Hematopoietic multipotent progenitor cell treated with erythropoietin and hydrocortisone succinate and interleukin-3 and kit ligand, for 6 days (in vitro differentiated cells): ENCODE results near the gene ANKRD12.
"Not testable (repeated sequence)": the region's sequence is repeated elsewhere in the genome, so short reads cannot be mapped to it uniquely, and the experiment has no call there.

Experiments used
- DNase-seq: peaks from one replicate; pipeline ENCODE4 v3.0.0-alpha.2; 2015

ANKRD12 gene

DNA sequence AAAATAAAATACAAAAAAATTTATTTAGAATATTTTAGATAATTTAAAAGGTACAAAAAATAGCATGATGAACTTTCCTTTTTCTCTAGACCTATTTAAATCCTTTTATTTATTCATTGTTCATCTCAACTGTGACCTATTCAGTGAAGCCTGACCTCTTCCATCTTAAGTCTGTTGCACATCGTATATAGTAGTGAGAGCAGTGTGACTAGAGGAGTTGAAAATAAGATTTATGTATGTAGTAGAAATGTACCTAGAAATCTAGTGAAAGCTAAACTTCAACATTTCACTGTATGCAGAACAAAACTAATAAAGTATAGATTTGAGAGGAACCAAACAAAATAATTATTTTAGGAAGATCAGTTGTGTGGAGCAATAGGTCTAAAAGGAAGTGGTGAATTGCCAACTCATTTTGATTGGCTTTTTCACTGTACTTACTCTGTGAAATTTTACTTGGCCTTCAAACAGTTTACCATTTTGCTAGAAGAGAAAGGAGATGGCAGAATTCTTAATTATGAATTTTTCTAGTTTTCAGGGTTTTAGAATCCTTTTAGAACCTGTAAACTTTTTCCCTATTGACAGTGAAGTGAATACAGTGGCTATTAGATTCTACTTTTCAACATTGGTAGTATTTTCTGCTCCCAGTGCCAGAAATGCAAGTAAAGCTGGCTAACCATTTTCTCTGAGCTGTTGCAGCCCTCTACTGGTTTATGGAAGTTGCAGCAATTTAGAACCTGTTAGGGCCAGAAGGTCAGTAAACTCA is 11.0 kb downstream of the ANKRD12 start:
- DNase-seq: peak; percentile 87

DNA sequence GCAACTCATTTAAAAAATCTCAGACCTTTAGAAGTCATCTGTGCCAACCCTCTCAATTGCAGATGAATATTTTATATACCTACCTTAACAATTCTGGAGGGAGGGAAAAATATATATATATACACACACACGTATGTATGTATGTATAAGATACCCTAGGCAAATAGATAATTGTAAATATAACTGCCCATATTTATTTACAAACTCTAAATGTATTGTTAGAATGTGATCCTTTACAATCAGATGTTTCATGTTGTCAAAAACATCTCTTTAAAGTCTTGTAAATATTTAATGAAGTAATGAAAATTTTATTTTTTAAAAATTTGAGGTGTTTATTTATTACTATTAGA is 11.6 kb downstream of the ANKRD12 start:
- DNase-seq: no peak

GRCh38 chr18:9150121-9150520 is 13.5 kb downstream of the ANKRD12 start:
- peak; percentile 43 for DNase-seq

DNA sequence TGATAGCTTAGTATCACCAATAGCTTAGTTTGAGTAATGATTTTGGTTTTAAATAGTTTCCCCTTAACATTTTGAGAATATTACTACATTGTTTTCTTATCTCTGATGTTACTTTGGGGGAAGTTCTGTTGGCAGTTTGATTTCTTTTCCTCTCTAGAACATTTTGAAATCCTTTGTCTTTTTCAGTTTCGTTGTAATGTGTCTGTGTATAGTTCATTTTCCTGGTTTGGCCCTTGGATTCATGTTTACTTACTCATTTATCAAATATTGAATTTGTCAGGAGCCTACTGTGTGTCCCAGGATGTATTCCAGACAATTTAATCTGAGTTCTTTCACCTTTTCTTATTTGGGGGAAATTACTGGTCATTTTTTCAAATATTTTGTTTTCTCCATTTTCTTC is 16.7 kb downstream of the ANKRD12 start:
- peak; percentile 39 for DNase-seq

- no peak for DNase-seq
Measured at GRCh38 chr18:9156604-9157249, 20.1 kb downstream of the ANKRD12 start.

GRCh38 chr18:9157806-9158205 is 21.2 kb downstream of the ANKRD12 start:
- DNase-seq: no peak

DNA sequence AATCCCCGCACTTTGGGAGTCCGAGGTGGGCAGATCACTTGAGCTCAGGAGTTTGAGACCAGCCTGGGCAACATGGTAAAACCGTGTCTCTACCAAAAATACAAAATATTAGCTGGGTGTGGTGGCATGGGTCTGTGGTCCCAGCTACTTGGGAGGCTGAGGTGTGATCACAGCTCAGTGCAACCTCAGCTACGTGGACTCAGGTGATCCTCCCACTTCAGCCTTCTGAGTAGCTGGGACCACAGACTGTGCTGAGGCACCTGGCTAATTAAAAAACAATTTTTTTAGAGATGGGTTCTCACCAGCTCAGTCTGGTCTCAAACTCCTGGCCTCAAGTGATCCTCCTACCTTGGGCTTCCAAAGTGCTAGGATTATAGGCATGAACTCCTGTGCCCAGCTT is 23.4 kb downstream of the ANKRD12 start:
- DNase-seq: no peak

- DNase-seq: not testable (repeated sequence)
Measured at GRCh38 chr18:9162663-9163062, 26.1 kb downstream of the ANKRD12 start.

DNA sequence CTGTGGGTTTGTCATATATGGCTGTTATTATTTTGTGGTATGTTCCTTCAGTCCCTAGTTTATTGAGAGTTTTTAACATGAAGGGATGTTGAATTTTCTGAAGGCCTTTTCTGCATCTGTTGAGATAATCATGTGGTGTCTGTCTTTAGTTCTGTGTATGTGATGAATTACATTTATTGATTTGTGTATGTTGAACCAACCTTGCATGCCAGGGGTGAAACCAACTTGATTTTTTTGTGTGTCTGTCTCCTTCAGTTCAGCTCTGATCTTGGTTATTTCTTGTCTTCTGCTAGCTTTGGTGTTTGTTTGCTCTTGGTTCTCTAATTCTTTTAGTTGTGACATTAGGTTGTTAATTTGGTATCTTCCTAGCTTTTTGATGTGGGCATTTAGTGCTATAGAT is 27.6 kb downstream of the ANKRD12 start:
- not testable (repeated sequence) for DNase-seq

DNA sequence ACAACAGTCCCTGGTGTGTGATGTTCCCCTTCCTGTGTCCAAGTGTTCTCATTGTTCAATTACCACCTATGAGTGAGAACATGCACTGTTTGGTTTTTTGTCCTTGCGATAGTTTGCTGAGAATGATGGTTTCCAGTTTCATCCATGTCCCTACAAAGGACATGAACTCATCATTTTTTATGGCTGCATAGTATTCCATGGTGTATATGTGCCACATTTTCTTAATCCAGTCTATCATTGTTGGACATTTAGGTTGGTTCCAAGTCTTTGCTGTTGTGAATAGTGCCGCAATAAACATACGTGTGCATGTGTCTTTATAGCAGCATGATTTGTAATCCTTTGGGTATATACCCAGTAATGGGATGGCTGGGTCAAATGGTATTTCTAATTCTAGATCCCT is 29.3 kb downstream of the ANKRD12 start:
- DNase-seq: not testable (repeated sequence)

- DNase-seq: not testable (repeated sequence)
Measured at GRCh38 chr18:9169515-9169914, 32.9 kb downstream of the ANKRD12 start.

GRCh38 chr18:9171919-9172318 is 35.3 kb downstream of the ANKRD12 start:
- not testable (repeated sequence) for DNase-seq

DNA sequence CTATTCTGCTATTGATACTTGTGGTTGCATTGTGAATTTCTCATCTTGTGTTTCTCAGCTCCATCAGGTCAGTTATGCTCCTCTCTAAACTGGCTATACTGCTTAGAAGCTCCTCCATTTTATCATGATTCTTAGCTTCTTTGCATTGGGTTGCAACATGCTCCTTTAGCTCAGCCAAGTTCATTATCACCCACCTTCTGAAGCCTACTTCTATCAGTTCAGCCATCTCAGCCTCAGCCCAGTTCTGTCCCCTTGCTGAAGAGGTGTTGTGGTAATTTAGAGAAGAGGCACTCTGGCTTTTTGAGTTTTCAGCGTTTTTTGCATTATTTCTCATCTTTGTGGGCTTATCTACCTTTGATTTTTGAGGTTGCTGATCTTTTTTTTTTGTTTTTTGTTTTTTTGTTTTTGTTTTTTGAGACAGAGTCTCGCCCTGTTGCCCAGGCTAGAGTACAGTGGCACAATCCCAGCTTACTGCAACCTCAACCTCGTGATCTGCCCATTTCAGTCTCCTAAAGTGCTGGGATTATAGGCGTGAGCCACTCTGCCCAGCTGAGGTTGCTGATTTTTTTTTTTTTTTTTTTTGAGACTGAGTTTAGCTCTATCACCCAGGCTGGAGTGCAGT is 36.0 kb downstream of the ANKRD12 start:
- peak; percentile 51 for DNase-seq

- peak; percentile 26 for DNase-seq
Measured at GRCh38 chr18:9173770-9174233, 37.2 kb downstream of the ANKRD12 start.

- DNase-seq: peak; percentile 37
Measured at GRCh38 chr18:9174302-9174701, 37.7 kb downstream of the ANKRD12 start.

DNA sequence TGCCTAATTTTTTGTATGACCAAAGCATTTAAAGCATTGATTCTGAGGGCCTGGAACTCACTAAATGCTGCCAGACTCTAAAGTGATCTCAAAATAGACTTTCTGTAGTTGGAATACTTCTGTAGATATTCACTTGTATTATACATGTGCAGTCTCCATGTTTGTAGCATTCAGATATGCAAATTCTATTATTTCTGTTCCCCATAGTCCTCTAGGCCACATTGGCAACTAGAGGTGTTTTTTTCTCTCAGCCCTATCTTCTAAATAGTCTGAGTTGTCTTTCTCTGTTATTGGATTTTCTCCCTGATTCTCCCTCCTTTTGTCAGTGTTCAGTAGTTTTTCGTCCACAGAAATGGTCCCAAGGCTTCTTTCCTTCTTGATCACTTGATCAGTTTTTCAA is 38.5 kb downstream of the ANKRD12 start:
- DNase-seq: no peak

GRCh38 chr18:9177031-9177430 is 40.5 kb downstream of the ANKRD12 start:
- DNase-seq: no peak

- DNase-seq: no peak
Measured at GRCh38 chr18:9177466-9177865, 40.9 kb downstream of the ANKRD12 start.

DNA sequence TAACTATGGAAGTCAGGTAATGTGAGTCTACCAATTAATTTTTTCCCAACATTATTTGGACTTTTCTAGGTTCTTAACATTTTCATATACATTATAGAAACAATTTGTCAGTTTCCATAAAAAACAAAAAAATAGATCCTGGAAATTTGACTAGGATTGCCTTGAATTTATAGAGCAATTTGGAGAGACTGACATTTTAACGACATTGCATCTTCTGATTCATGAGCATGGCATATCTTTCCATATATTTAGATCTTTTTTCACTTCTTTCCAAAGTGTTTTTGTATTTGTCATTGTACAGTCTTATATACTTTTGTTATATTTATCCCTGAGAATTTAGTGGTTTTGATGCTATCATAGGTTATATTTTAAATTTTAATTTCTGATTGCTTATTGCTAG is 42.0 kb downstream of the ANKRD12 start:
- DNase-seq: no peak

DNA sequence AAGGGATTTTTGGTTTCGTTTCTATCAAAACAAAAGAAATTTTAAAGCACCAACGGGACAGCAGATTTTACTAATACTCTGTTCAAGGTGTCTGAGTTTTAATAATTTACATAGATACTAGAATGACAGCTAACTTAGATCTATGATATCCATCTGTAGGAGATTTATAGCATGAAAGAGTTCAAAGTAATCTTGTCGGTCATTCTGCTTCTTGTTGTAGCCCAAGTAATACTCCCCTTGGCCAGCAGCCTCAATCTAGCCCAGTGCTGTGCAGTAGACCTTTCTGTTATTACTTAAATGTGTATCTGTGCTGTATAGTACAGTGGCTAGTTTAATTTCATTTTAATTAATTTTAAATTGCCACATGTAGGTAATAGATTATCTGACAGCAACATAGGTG is 44.7 kb downstream of the ANKRD12 start:
- no peak for DNase-seq

- no peak for DNase-seq
Measured at GRCh38 chr18:9182852-9183399, 46.3 kb downstream of the ANKRD12 start.

DNA sequence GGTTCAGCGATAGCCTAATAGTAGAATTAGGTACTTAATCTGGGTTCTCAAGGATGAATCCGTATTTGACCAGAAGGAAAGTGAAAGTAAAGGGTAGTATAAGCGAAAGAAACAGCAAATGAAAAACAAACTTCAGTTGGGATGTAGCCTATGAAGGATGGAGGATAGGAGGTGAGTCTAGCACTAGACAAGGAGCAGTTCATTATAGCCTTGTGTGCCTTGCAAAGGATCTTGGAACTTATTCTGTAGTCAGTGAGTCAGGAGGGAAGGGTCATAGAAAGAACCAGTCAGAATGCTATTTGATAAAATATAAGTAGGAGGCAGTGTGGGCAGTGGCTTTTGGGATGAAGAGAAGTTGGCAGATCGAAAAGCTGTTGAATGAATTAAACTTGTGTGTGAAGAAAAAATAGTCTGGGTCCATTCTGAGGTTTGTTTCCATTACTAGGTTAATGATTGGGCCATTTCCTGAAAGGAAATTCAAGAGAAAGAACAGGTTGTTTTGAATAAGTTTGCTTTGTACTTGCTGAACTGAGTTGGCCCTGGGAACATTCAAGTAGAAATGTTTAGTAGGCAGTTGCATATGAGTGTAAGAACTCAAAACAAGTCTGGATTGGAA is 48.5 kb downstream of the ANKRD12 start:
- peak; percentile 50 for DNase-seq
